GM19238 (cell line): ENCODE results near the gene MAP3K5.
"Not testable (repeated sequence)": the region's sequence is repeated elsewhere in the genome, so short reads cannot be mapped to it uniquely, and the experiment has no call there.

Experiments used
- DNase-seq: peaks from one replicate; pipeline ENCODE4 v3.0.0; 2011; ENCODE audit warnings: low spot score; ENCODE audit not compliant: insufficient read length

Gene MAP3K5

GRCh38 chr6:136726837-136727557 is 65.3 kb downstream of the MAP3K5 start:
- no peak for DNase-seq

- DNase-seq: no peak
Observed at GRCh38 chr6:136725124-136725523, 67.2 kb downstream of the MAP3K5 start.

GRCh38 chr6:136723780-136724179 is 68.5 kb downstream of the MAP3K5 start:
- DNase-seq: no peak

- DNase-seq: no peak
Observed at GRCh38 chr6:136721467-136721866, 70.8 kb downstream of the MAP3K5 start.

GRCh38 chr6:136720045-136720770 is 72.1 kb downstream of the MAP3K5 start:
- DNase-seq: no peak

- no peak for DNase-seq
Observed at GRCh38 chr6:136719280-136720044, 72.8 kb downstream of the MAP3K5 start.

- no peak for DNase-seq
Observed at GRCh38 chr6:136718476-136718875, 73.8 kb downstream of the MAP3K5 start.

- no peak for DNase-seq
Observed at GRCh38 chr6:136717716-136717990, 74.6 kb downstream of the MAP3K5 start.

- DNase-seq: no peak
Observed at GRCh38 chr6:136716917-136717715, 75.2 kb downstream of the MAP3K5 start.

- not testable (repeated sequence) for DNase-seq
Observed at GRCh38 chr6:136712642-136713041, 79.6 kb downstream of the MAP3K5 start.

- no peak for DNase-seq
Observed at GRCh38 chr6:136711644-136712043, 80.6 kb downstream of the MAP3K5 start.

- DNase-seq: no peak
Observed at GRCh38 chr6:136710877-136711552, 81.3 kb downstream of the MAP3K5 start.

- DNase-seq: no peak
Observed at GRCh38 chr6:136709429-136709828, 82.8 kb downstream of the MAP3K5 start.

GRCh38 chr6:136706430-136706829 is 85.8 kb downstream of the MAP3K5 start:
- DNase-seq: no peak

GRCh38 chr6:136703331-136703865 is 88.9 kb downstream of the MAP3K5 start:
- DNase-seq: no peak

GRCh38 chr6:136701045-136701444 is 91.2 kb downstream of the MAP3K5 start:
- DNase-seq: no peak

- DNase-seq: no peak
Observed at GRCh38 chr6:136699358-136699757, 92.9 kb downstream of the MAP3K5 start.

- no peak for DNase-seq
Observed at GRCh38 chr6:136696783-136697364, 95.4 kb downstream of the MAP3K5 start.

- no peak for DNase-seq
Observed at GRCh38 chr6:136696238-136696637, 96.0 kb downstream of the MAP3K5 start.

- DNase-seq: no peak
Observed at GRCh38 chr6:136695412-136695811, 96.9 kb downstream of the MAP3K5 start.
